Tibial nerve (tissue), 4 donors: ENCODE data around the gene PPOX. TPM values are rescaled to one million over a fixed set of nuclear protein-coding genes. Genes with fewer than 3 reads are reported as not detected.

Experiments
- DNase-seq, 2 donors: peaks; one replicate each; pipeline ENCODE4 v3.0.0-alpha.2; 2019; ENCODE audit warnings: low spot score in 2 of 2
- H3K27ac ChIP-seq, 4 donors: fragments of 200-600 bp; sonication (generic) in 3 of 4; one replicate each; pipeline ENCODE4 v1.5.1; 2017 to 2019; ENCODE audit warnings: mild to moderate bottlenecking in 1 of 4
- H3K27me3 ChIP-seq, 2 donors: fragments of 200-600 bp; sonication (generic) in 1 of 2; one replicate each; pipeline versions ENCODE4 v1.5.1 to v1.6.0; 2017 to 2019
- H3K36me3 ChIP-seq, 3 donors: fragments of 200-600 bp; sonication (generic); one replicate each; pipeline ENCODE4 v1.5.1; 2018 to 2019
- H3K4me1 ChIP-seq, 4 donors: fragments of 200-600 bp; sonication (generic) in 3 of 4; one replicate each; pipeline ENCODE4 v1.5.1; 2017 to 2019
- H3K4me3 ChIP-seq, 4 donors: fragments of 200-600 bp; sonication (generic) in 3 of 4; one replicate each; pipeline ENCODE4 v1.5.1; 2017 to 2019; ENCODE audit warnings: mild to moderate bottlenecking in 1 of 4, moderate library complexity in 1 of 4
- H3K9me3 ChIP-seq, 4 donors: fragments of 200-600 bp; sonication (generic) in 3 of 4; one replicate each; pipeline ENCODE4 v1.5.1; 2017 to 2019
- CTCF ChIP-seq, 5 experiments: fragments of 200-600 bp in 3 of 5; fragments of 450-650 bp in 2 of 5; sonication (generic) in 3 of 5; IDR thresholded peaks; one replicate each; pipeline ENCODE4 v1.5.1; 2016 to 2019; ENCODE audit warnings: antibody characterized with exemption in 5 of 5, mild to moderate bottlenecking in 3 of 5, moderate library complexity in 2 of 5
- EP300 ChIP-seq, 2 donors: sonication (generic); formaldehyde crosslinking; IDR thresholded peaks; one replicate each; pipeline ENCODE4 v1.6.1; 2017; ENCODE audit warnings: antibody characterized with exemption in 2 of 2, mild to moderate bottlenecking in 1 of 2
- POLR2A ChIP-seq, 2 donors: fragments of 450-650 bp; IDR thresholded peaks; one replicate each; pipeline ENCODE4 v1.6.1; 2017; ENCODE audit warnings: antibody characterized with exemption in 2 of 2, mild to moderate bottlenecking in 2 of 2, moderate library complexity in 2 of 2
- WGBS, 2 donors: methylation state at CpG; one replicate each; pipeline ENCODE4 v1.1.5; 2018; 5-methylcytosine and 5-hydroxymethylcytosine counted together
- total RNA-seq, 4 donors: library from RNA; depleted of rRNA; stranded (reverse); fragments of >200 nt; gene quantifications; one replicate each; pipeline ENCODE4 v1.1.0, GENCODE V29; 2016

PPOX gene
- total RNA-seq, 4 donors from 2014 or later = 25.6 to 39.3 (median 26.5) TPM

GRCh38 chr1:161131523-161132409 lies 34.5 kb upstream of the PPOX start:
- Histone ChIP-seq H3K36me3 (peaks cover 0 to 31% (median 13%) of the 10 kb centered on the region in 3 donors), H3K27me3 (no peaks in the 10 kb centered on the region), H3K9me3 (no peaks in the 10 kb centered on the region), H3K4me3 (peak overlapping the region; percentile 54 to 82 (median 75)), H3K4me1 (peaks cover 0 to 66% (median 30%) of the 10 kb centered on the region in 4 donors), H3K27ac (peak overlapping the region; percentile 81 to 98 (median 95))
- TF ChIP-seq EP300 (IDR thresholded peaks at IDR 0.05) (peak in 1 of 2 donors; percentile 22), CTCF (IDR thresholded peaks at IDR 0.05) (no peak)
- DNase-seq = peak in 1 of 2 donors; percentile 41
- 2% methylated on average over 22 of the region's 22 CpGs for WGBS, 2 donors

GRCh38 chr1:161132410-161133219 lies 33.6 kb upstream of the PPOX start, which contains the start of gene DEDD:
Gene DEDD, minus strand, starts transcription at chr1:161132667. Its CDS starts 8,205 bp downstream, at chr1:161124462.
- DNase-seq = peak; percentile 90 to 92
- Histone ChIP-seq H3K9me3 (no peaks in the 10 kb centered on the region), H3K27me3 (no peaks in the 10 kb centered on the region), H3K4me1 (peaks cover 0 to 61% (median 26%) of the 10 kb centered on the region in 4 donors), H3K4me3 (peak within 1 kb of the TSS; percentile 54 to 82 (median 75)), H3K27ac (peak within 1 kb of the TSS; percentile 81 to 98 (median 95)), H3K36me3 (peaks cover 0 to 23% (median 13%) of the 10 kb centered on the region in 3 donors)
- TF ChIP-seq CTCF (IDR thresholded peaks at IDR 0.05) = peak in 2 of 5 experiments; percentile 21 to 27
- TF ChIP-seq POLR2A (IDR thresholded peaks at IDR 0.05) = peak; percentile 51 to 52
- peak; percentile 27 to 86 for TF ChIP-seq EP300 (IDR thresholded peaks at IDR 0.05)
- 0 to 1% methylated on average over 49 to 58 of the region's 68 CpGs for WGBS, 2 donors

GRCh38 chr1:161133220-161133740 lies 32.9 kb upstream of the PPOX start:
- no peak for TF ChIP-seq CTCF (IDR thresholded peaks at IDR 0.05)
- TF ChIP-seq EP300 (IDR thresholded peaks at IDR 0.05) = no peak
- TF ChIP-seq POLR2A (IDR thresholded peaks at IDR 0.05) = no peak
- 3 to 6% methylated on average over 11 of the region's 11 CpGs for WGBS, 2 donors
- no peak for DNase-seq
- Histone ChIP-seq H3K27me3 (no peaks in the 10 kb centered on the region), H3K9me3 (no peaks in the 10 kb centered on the region), H3K4me3 (peak overlapping the region; percentile 54 to 82 (median 75)), H3K27ac (peak overlapping the region; percentile 81 to 98 (median 95)), H3K4me1 (peaks cover 0 to 61% (median 23%) of the 10 kb centered on the region in 4 donors), H3K36me3 (peaks cover 0 to 16% (median 10%) of the 10 kb centered on the region in 3 donors)

GRCh38 chr1:161137881-161138280 lies 28.3 kb upstream of the PPOX start:
- TF ChIP-seq POLR2A (IDR thresholded peaks at IDR 0.05) (no peak), EP300 (IDR thresholded peaks at IDR 0.05) (no peak), CTCF (IDR thresholded peaks at IDR 0.05) (no peak)
- H3K9me3 ChIP-seq = no peaks in the 10 kb centered on the region

More at GRCh38 chr1:161137881-161138280, 28.3 kb upstream of the PPOX start:
- Histone ChIP-seq H3K27ac (no peak overlapping the region), H3K4me3 (no peak overlapping the region), H3K27me3 (no peaks in the 10 kb centered on the region), H3K36me3 (no peaks in the 10 kb centered on the region), H3K4me1 (peaks cover 0 to 26% (median 9%) of the 10 kb centered on the region in 4 donors)
- DNase-seq = no peak
- WGBS, 2 donors = 81 to 82% methylated on average over 3 of the region's 3 CpGs
